RPMI7951 (cell line): ENCODE measurements around the gene SNAI1. TPM values are rescaled to one million over a fixed set of nuclear protein-coding genes. Genes with fewer than 3 reads are reported as not detected.
A peak's percentile ranks its signal among the peaks of the same experiment; 100 is the strongest.

Experiments used
- DNase-seq: peaks from one replicate; pipeline ENCODE4 v3.0.0-alpha.2; 2012; ENCODE audit warnings: low read depth
- total RNA-seq: library from RNA; depleted of rRNA; stranded (reverse); fragments of >200 nt; shearing (Covaris generic); gene quantifications from 2 replicates; pipeline ENCODE4 v1.2.3, GENCODE V29; 2014; rRNA removed

Gene SNAI1
- total RNA-seq, 1 experiment from 2014 or later, result 1.7 TPM

DNA sequence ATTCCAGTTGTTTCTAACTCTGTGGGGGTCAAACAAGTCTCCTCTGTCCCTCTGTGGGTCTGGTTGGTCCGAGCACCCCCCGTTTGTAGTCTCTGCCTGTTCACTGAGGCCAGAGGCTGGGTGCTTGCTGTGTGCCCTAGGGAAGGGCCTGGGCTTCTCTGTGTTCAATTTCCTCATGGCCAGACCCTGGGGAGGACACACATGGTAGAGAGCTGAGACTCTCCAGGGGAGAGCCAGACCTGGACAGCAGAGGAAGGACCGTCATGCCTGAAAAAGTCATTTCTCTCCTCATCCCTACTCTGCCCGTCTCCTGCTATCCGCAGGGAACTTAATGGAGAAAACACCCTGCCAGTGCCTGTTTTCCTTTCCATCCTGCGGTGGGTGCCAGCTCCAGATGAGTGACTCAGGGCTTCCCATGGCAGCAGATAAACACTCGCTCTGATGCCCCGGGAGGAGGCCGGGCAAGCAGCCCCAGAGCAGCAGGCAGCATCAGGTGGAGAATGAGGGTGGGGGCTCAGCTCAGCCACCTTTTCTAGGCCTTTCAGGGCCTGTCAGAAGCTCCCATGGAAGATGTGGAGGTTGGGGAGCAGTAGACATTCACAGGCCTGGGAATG lies 51.9 kb downstream of the SNAI1 start:
- DNase-seq, result peak; percentile 83

- DNase-seq, result no peak
Measured at GRCh38 chr20:50036703-50037102, 53.9 kb downstream of the SNAI1 start.

GRCh38 chr20:50037123-50037522 lies 54.3 kb downstream of the SNAI1 start:
- DNase-seq, result no peak

GRCh38 chr20:50037575-50037974 lies 54.8 kb downstream of the SNAI1 start:
- DNase-seq, result no peak

DNA sequence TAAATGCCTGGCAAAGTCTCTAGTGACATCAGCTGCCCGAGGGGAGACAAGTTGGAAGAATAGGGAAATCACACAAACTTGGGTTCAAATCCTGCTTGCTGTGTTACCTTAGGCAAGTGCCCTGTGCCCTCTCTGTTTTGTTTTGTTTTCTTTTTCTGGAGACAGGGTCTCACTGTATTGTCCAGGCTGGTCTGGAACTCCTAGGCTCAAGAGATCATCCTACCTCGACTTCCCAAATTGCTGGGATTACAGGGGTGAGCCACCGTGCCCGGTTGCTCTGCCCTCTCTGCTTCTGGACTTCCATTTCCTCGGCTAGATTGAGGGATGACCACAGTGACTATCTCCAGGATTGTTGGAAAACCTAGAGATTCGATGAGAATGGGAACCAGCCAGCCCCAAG lies 55.4 kb downstream of the SNAI1 start:
- no peak for DNase-seq

Other genes starting within 250 kb of the SNAI1 start
- 6.2 and 6.6 TPM in 2 replicates for gene SLC9A8, start 170.2 kb upstream of the SNAI1 start, total RNA-seq
- 6.0 and 6.6 TPM in 2 replicates for gene SPATA2, start 67.5 kb upstream of the SNAI1 start, total RNA-seq
- gene RNF114, start 46.6 kb upstream of the SNAI1 start, total RNA-seq, result 127 and 240 TPM in 2 replicates
- 134 and 174 TPM in 2 replicates for gene UBE2V1, start 130.2 kb downstream of the SNAI1 start, total RNA-seq
- 54.2 and 56.1 TPM in 2 replicates for gene PEDS1, start 170.7 kb downstream of the SNAI1 start, total RNA-seq
- gene CEBPB, start 207.8 kb downstream of the SNAI1 start, total RNA-seq, result 27.9 and 36.7 TPM in 2 replicates